HG03175 (cell line): ENCODE data around the gene KLK1.

ENCODE experiments used
- ATAC-seq: cut with Tn5 transposase; IDR thresholded peaks from one replicate; pipeline ENCODE4 v1.9.1; 2021; ENCODE audit warnings: mild to moderate bottlenecking, moderate library complexity; ENCODE audit not compliant: unreplicated experiment

Gene KLK1

GRCh38 chr19:50823389-50824042 lies at the start of gene KLK1:
Gene KLK1, minus strand, starts transcription at chr19:50823787. Its CDS starts 39 bp downstream, at chr19:50823748.
- ATAC-seq: no peak

- ATAC-seq: no peak
These were observed 49.5 kb upstream of the KLK1 start, which contains the start of gene KLK2 for GRCh38 chr19:50873056-50873455. Gene KLK2, plus strand, starts transcription at chr19:50873439. Its CDS starts 35 bp downstream, at chr19:50873474.

GRCh38 chr19:50870417-50871089 lies 47.0 kb upstream of the KLK1 start:
- no peak for ATAC-seq

- ATAC-seq: no peak
These were observed 45.9 kb upstream of the KLK1 start for GRCh38 chr19:50869479-50869878.

DNA sequence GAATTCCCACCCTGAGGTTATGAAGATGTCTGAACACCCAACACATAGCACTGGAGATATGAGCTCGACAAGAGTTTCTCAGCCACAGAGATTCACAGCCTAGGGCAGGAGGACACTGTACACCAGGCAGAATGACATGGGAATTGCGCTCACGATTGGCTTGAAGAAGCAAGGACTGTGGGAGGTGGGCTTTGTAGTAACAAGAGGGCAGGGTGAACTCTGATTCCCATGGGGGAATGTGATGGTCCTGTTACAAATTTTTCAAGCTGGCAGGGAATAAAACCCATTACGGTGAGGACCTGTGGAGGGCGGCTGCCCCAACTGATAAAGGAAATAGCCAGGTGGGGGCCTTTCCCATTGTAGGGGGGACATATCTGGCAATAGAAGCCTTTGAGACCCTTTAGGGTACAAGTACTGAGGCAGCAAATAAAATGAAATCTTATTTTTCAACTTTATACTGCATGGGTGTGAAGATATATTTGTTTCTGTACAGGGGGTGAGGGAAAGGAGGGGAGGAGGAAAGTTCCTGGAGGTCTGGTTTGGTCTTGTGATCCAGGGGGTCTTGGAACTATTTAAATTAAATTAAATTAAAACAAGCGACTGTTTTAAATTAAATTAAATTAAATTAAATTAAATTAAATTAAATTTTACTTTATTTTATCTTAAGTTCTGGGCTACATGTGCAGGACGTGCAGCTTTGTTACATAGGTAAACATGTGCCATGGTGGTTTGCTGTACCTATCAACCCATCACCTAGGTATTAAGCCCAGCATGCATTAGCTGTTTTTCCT lies 38.1 kb upstream of the KLK1 start:
- ATAC-seq: no peak

DNA sequence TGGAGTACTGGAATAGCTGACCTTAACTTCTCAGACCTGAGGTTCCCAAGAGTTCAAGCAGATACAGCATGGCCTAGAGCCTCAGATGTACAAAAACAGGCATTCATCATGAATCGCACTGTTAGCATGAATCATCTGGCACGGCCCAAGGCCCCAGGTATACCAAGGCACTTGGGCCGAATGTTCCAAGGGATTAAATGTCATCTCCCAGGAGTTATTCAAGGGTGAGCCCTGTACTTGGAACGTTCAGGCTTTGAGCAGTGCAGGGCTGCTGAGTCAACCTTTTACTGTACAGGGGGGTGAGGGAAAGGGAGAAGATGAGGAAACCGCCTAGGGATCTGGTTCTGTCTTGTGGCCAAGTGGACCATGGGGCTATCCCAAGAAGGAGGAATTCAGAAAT lies 37.4 kb upstream of the KLK1 start:
- ATAC-seq: no peak

GRCh38 chr19:50859849-50860248 lies 36.3 kb upstream of the KLK1 start:
- no peak for ATAC-seq

- ATAC-seq: no peak
These were observed 35.3 kb upstream of the KLK1 start for GRCh38 chr19:50858886-50859285.

DNA sequence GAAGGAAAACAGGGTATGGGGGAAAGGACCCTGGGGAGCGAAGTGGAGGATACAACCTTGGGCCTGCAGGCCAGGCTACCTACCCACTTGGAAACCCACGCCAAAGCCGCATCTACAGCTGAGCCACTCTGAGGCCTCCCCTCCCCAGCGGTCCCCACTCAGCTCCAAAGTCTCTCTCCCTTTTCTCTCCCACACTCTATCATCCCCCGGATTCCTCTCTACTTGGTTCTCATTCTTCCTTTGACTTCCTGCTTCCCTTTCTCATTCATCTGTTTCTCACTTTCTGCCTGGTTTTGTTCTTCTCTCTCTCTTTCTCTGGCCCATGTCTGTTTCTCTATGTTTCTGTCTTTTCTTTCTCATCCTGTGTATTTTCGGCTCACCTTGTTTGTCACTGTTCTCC lies 33.8 kb upstream of the KLK1 start:
- ATAC-seq: no peak

DNA sequence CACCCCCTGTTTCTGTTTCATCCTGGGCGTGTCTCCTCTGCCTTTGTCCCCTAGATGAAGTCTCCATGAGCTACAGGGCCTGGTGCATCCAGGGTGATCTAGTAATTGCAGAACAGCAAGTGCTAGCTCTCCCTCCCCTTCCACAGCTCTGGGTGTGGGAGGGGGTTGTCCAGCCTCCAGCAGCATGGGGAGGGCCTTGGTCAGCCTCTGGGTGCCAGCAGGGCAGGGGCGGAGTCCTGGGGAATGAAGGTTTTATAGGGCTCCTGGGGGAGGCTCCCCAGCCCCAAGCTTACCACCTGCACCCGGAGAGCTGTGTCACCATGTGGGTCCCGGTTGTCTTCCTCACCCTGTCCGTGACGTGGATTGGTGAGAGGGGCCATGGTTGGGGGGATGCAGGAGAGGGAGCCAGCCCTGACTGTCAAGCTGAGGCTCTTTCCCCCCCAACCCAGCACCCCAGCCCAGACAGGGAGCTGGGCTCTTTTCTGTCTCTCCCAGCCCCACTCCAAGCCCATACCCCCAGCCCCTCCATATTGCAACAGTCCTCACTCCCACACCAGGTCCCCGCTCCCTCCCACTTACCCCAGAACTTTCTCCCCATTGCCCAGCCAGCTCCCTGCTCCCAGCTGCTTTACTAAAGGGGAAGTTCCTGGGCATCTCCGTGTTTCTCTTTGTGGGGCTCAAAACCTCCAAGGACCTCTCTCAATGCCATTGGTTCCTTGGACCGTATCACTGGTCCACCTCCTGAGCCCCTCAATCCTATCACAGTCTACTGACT lies 31.2 kb upstream of the KLK1 start, which contains the start of gene KLK3:
TSS of gene KLK3 (plus strand) at position 280 of the 775 bp plus-strand sequence. CDS start at position 321, 41 bp downstream.
- no peak for ATAC-seq

- no peak for ATAC-seq
These were observed 28.0 kb upstream of the KLK1 start for GRCh38 chr19:50851620-50852019.

DNA sequence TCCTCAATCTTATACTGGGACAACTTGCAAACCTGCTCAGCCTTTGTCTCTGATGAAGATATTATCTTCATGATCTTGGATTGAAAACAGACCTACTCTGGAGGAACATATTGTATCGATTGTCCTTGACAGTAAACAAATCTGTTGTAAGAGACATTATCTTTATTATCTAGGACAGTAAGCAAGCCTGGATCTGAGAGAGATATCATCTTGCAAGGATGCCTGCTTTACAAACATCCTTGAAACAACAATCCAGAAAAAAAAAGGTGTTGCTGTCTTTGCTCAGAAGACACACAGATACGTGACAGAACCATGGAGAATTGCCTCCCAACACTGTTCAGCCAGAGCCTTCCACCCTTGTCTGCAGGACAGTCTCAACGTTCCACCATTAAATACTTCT lies 27.2 kb upstream of the KLK1 start:
- no peak for ATAC-seq

DNA sequence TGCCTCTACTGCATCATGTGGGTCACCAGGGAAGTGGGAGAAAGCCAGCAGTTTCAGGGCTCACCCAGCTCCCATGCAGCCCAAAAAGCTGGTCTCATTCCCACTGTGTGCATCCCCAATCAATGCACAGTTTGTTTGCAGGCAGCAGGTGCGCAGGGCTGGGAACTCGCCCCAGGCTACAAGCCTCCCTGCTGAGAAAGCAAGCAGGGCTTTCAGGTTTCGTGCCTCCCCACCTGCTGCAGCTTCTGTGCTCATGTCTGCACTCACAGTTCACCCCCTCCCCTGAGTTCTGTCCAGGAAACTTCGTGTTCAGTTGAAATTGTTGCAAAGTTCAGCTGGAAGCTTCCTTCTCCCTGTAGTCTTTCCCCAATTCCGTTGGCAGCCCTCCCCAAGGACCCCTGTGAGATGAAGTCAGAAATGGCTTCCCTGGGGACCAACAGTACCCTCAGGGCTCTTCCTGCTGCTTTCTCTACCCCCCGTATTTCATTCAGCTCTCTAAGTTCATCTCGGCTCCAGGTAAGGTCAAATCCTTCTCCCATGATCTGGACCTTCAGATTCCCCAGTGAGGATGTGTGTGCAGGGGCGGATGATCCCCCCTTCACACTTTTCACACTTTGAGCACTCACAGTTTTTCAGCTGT lies 20.8 kb upstream of the KLK1 start:
- ATAC-seq: no peak

DNA sequence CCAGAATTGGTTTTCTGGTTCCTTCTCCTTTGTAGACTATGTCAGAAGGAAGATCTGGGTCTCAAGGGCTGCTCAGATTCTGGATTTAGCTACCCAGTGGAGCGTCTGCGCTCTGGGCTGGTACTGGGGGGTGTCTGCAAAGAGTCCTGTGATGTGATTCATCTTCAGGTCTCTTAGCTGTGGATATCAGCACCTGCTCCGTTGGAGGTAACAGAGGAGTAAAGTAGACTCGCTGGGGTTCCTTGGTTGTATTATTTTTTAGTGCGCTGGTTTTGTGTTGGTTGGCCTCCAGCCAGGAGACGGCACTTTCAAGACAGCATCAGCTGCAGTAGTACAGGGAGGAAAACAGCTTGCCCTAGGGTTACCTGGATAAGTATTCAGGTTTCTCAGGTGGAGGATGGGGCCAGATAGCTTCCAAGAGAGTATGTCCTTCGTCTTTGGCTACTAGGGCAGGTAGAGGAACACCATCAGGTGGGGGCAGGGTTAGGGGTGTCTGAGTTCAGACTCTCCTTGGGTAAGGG lies 20.2 kb upstream of the KLK1 start:
- ATAC-seq: no peak

- no peak for ATAC-seq
These were observed 19.6 kb upstream of the KLK1 start for GRCh38 chr19:50843205-50843604.

GRCh38 chr19:50842130-50842529 lies 18.5 kb upstream of the KLK1 start:
- ATAC-seq: no peak

DNA sequence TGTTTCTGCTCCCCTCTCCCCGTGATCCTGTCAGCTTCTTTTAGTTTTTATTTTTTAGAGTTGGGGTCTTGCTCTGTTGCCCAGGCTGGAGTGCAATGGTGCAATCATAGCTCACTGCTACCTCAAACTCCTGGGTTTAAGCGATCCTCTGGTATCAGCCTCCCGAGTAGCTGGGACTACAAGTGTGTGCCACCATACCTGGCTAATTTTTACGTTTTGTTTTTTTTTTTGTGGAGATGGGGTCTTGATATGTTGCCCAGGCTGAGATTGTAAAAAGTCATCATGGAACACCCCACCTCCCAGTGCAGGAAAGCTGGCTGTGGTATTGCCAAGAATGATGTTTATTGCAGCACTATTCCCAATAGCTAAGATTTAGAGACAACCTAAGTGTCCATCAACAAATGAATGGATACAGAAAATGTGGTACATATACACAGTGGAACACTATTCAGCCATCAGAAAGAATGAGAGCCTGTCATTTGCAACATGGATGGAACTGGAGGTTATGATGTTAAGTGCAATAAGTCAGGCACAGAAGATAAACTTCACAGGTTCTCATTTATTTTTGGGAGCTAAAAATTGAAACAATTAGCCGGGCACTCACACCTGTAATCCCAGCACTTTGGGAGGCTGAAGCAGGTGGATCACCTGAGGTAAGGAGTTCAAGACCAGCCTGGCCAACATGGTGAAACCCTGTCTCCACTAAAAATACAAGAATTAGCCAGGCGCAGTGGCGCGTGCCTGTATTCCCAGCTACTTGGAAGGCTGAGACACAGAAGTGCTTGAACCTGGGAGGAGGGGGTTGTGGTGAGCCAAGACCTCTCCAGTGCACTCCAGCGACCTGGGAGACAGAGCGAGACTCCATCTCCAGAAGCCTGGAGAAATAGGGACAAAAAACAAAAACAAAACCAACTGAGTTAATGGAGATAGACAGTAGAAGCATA lies 16.4 kb upstream of the KLK1 start:
- ATAC-seq: no peak

DNA sequence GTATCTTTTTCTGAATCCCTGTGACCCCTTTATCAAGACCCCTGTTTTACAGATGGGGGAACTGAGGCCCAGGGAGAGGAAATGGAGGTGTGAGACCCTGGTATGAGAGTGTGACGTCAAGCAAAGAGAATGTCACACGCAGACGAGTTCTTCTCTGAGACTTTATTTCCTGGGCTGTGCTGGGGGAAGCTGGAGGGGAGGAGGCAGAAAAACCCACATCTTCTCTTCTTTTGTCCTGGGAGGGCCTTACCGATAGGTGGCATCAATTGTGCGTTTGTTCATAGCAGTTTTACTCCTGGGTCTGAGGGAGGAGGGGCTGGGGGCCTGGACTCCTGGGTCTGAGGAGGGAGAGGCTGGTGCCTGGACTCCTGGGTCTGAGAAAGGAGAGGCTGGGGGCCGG lies 14.7 kb upstream of the KLK1 start:
- ATAC-seq: no peak

- ATAC-seq: no peak
These were observed 13.7 kb upstream of the KLK1 start for GRCh38 chr19:50837300-50837699.
